Smooth muscle cell (in vitro differentiated cells): Measurements from ENCODE around the gene LY6G5C. TPM values are rescaled to one million over a fixed set of nuclear protein-coding genes. Genes with fewer than 3 reads are reported as not detected.

Experiments used
- DNase-seq: peaks from one replicate; lab custom pipeline; 2025; ENCODE audit not compliant: unreplicated experiment; lab: John Stamatoyannopoulos, UW
- H2AFZ ChIP-seq: fragments of 200-600 bp; sonication (generic); 2 replicates; pipeline ENCODE4 v1.6.0; 2016; ENCODE audit warnings: antibody characterized with exemption, low read depth, mild to moderate bottlenecking
- H3F3A ChIP-seq: fragments of 200-600 bp; sonication (generic); 2 replicates; pipeline ENCODE4 v1.6.0; 2017; ENCODE audit warnings: antibody characterized with exemption, low read depth
- H3K27ac ChIP-seq: fragments of 200-600 bp; sonication (generic); 2 replicates; pipeline ENCODE4 v1.5.1; 2016; ENCODE audit warnings: low read depth, mild to moderate bottlenecking
- H3K27me3 ChIP-seq: fragments of 200-600 bp; sonication (generic); 2 replicates; pipeline ENCODE4 v1.6.1; 2016; ENCODE audit warnings: low read depth, mild to moderate bottlenecking
- H3K36me3 ChIP-seq: fragments of 200-600 bp; sonication (generic); 2 replicates; pipeline ENCODE4 v1.5.1; 2016; ENCODE audit warnings: low read depth
- H3K4me1 ChIP-seq: fragments of 200-600 bp; sonication (generic); 2 replicates; pipeline ENCODE4 v1.5.1; 2016; ENCODE audit warnings: low read depth
- H3K4me2 ChIP-seq: fragments of 200-600 bp; sonication (generic); 2 replicates; pipeline ENCODE4 v1.6.0; 2016; ENCODE audit warnings: mild to moderate bottlenecking
- H3K4me3 ChIP-seq: fragments of 200-600 bp; sonication (generic); 2 replicates; pipeline ENCODE4 v1.5.1; 2016; ENCODE audit warnings: mild to moderate bottlenecking
- H3K79me2 ChIP-seq: fragments of 200-600 bp; sonication (generic); 2 replicates; pipeline ENCODE4 v1.6.0; 2016; ENCODE audit warnings: low read depth, mild to moderate bottlenecking
- H3K9ac ChIP-seq: fragments of 200-600 bp; sonication (generic); 2 replicates; pipeline ENCODE4 v1.6.0; 2016; ENCODE audit warnings: low read depth
- H3K9me3 ChIP-seq: fragments of 200-600 bp; sonication (generic); replicated peaks from 2 replicates; pipeline ENCODE4 v1.5.1; 2016; ENCODE audit warnings: low read depth
- H4K20me1 ChIP-seq: fragments of 200-600 bp; sonication (generic); 2 replicates; pipeline ENCODE4 v1.6.0; 2016; ENCODE audit warnings: low read depth
- CTCF ChIP-seq: fragments of 200-600 bp; sonication (generic); IDR thresholded peaks from 2 replicates; pipeline ENCODE4 v1.5.1; 2017; ENCODE audit warnings: borderline replicate concordance, mild to moderate bottlenecking, antibody characterized with exemption; ENCODE audit not compliant: insufficient read depth, poor library complexity, severe bottlenecking
- WGBS: methylation state at CpG from one replicate; pipeline ENCODE4 v1.1.7; 2016; ENCODE audit warnings: low lambda C conversion rate; 5-methylcytosine and 5-hydroxymethylcytosine counted together
- polyA plus RNA-seq: library from polyadenylated mRNA; unstranded; fragments of >200 nt; fragmentation: Nextera tagmentation; extraction: Ambion mirVana; gene quantifications from 2 replicates; pipeline ENCODE4 v1.2.1, GENCODE V29; 2016
- total RNA-seq: library from RNA; depleted of rRNA; stranded (reverse); fragments of >200 nt; gene quantifications from 2 replicates; pipeline ENCODE4 v1.2.3, GENCODE V29; 2014

Gene LY6G5C
- total and polyA plus RNA-seq, 2 experiments from 2014 or later: 0.67 to 3.8 TPM

DNA sequence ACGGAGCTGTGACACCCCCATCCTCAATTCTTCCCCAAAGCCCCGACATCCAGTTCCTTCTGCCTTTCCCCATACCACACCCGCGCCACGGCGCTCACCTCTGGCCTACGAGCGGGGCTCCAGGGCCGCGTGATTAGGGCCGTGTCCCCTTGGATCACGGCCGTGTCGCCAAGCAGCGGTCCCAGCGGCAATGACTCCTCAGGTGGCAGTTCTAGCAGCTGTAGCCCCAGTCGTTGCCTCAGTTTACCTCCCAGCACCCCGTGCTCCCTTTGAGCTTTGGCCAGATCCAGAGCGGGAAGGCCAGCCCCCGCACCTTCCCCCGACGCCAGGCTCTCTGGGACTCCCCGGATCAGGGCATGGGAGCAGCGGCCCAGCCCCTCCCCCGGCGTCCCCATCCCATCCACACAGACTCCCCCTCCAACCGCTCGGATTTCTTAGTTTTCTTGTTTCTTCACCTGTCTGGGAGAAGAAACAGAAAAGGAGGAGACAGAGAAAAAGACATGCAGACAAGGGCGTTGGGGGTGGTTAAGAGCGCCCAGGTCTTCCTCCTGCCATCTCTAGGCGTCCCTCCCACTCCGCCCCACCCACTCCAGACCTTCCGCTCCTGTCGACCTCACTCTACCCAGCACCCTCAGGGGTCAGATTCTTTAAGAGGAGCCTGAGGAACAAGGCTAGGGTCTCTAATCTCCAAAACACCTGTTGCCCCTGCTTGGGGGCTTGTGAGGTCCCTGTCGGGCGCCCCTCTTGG lies 48.1 kb upstream of the LY6G5C start, which contains the start of gene DDAH2:
TSS of gene DDAH2 (minus strand) at position 533 of the 748 bp plus-strand sequence. CDS start at position 395, 138 bp downstream.
- no peaks in the 10 kb centered on the region for H3K36me3 ChIP-seq
- peaks cover 14% of the 10 kb centered on the region for H3K4me1 ChIP-seq
- no peaks in the 10 kb centered on the region for H3K9me3 ChIP-seq
- peaks cover 44% of the 10 kb centered on the region for H3F3A ChIP-seq
- TF ChIP-seq CTCF: no peak
- peak within 1 kb of the TSS; percentile 89 for H3K4me3 ChIP-seq
- no peak within 1 kb of the TSS for H2AFZ ChIP-seq
- H3K9ac ChIP-seq: peak within 1 kb of the TSS; percentile 48
- no peaks in the 10 kb centered on the region for H3K27me3 ChIP-seq
- peaks cover 45% of the 10 kb centered on the region for H4K20me1 ChIP-seq
- H3K4me2 ChIP-seq: peak within 1 kb of the TSS; percentile 95
- peaks cover 24% of the 10 kb centered on the region for H3K79me2 ChIP-seq
- DNase-seq: no peak
- peak within 1 kb of the TSS; percentile 79 for H3K27ac ChIP-seq
- WGBS: 43% methylated on average over 35 of the region's 36 CpGs

GRCh38 chr6:31727717-31728671 lies 47.1 kb upstream of the LY6G5C start:
- H3K4me1 ChIP-seq: peaks cover 12% of the 10 kb centered on the region
- H2AFZ ChIP-seq: no peak overlapping the region
- TF ChIP-seq CTCF: no peak
- H3K27ac ChIP-seq: no peak overlapping the region
- 95% methylated on average over 40 of the region's 41 CpGs for WGBS
- H3K4me3 ChIP-seq: no peak overlapping the region
- peaks cover 14% of the 10 kb centered on the region for H3K79me2 ChIP-seq
- H4K20me1 ChIP-seq: peaks cover 36% of the 10 kb centered on the region
- peaks cover 36% of the 10 kb centered on the region for H3F3A ChIP-seq
- no peak for DNase-seq
- no peaks in the 10 kb centered on the region for H3K27me3 ChIP-seq
- H3K9ac ChIP-seq: no peak overlapping the region
- H3K36me3 ChIP-seq: no peaks in the 10 kb centered on the region
- peak overlapping the region; percentile 95 for H3K4me2 ChIP-seq
- H3K9me3 ChIP-seq: no peaks in the 10 kb centered on the region

GRCh38 chr6:31727034-31727716 lies 46.3 kb upstream of the LY6G5C start:
- no peak overlapping the region for H3K4me3 ChIP-seq
- peaks cover 27% of the 10 kb centered on the region for H4K20me1 ChIP-seq
- H3K36me3 ChIP-seq: no peaks in the 10 kb centered on the region
- H3K9me3 ChIP-seq: no peaks in the 10 kb centered on the region
- H3K79me2 ChIP-seq: peaks cover 7% of the 10 kb centered on the region
- peaks cover 12% of the 10 kb centered on the region for H3K4me1 ChIP-seq
- no peaks in the 10 kb centered on the region for H3K27me3 ChIP-seq
- no peak overlapping the region for H3K9ac ChIP-seq
- peaks cover 30% of the 10 kb centered on the region for H3F3A ChIP-seq
- no peak overlapping the region for H2AFZ ChIP-seq
- no peak overlapping the region for H3K4me2 ChIP-seq
- H3K27ac ChIP-seq: no peak overlapping the region
- no peak for DNase-seq
- WGBS: 96% methylated on average over 7 of the region's 7 CpGs
- no peak for TF ChIP-seq CTCF
